COLO668 (cell line): ENCODE results near the gene RENBP.

ENCODE experiments used
- DNase-seq: peaks from one replicate; lab custom pipeline; 2025; ENCODE audit not compliant: unreplicated experiment; lab: John Stamatoyannopoulos, UW

Gene RENBP

DNA sequence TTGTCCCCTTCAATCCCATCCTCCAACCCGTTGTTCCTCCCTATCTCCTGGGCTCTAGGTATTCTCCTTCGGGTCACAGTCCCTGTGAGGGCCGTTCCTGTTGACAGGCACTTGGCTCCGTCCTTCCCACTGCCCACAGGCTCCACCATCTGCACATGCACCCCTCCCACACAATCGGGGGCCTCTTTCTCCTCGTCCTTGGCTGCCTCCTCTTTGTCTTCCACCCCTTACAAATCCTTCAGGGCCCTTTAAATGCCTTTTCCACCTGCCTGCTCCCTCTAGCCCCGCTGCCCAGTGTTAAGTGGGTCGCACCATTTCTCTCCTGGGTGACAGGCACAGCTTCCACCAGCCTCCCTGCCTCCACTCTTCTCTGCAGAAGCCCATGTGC, 42.7 kb downstream of the RENBP start:
- no peak for DNase-seq

DNA sequence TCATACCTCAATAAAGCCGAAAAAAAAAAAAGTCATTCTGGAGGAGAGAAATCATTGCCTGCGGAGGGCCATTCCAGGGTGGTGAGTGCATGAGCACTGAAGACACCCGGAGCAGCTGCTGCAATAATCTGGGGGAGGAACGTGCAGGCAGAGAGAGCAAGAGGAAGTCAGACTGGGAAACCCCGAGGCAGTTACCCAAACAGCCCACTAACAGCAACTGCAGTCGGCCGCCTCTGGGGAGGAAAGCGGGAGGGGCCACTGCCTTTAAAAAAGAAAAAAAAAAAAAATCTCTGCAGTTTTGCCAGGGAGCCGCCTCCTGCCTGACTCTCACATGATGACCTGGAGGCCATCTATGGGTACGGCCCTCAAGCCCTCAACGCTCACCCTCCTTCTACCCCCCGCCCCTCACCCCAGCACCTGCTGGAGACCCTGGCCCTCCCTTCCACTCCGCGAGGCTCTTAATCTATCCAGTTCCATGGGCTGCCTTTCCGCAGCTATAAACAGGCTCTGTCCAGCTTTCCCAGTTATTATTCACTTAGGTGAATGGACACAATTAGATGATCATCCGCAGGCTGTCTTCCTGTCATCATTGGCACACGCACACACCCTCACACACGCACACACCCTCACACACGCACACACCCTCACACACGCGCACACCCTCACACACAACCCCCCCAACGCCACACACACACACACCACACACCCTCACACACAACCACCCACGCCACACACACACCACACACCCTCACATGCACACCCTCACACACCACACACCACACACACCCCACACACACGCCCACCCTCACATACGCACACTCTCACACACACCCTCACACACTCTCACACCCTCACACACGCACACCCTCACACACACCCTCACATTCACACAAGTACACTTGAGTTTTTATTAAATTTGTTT, 43.4 kb downstream of the RENBP start:
- DNase-seq, result peak; percentile 35

DNA sequence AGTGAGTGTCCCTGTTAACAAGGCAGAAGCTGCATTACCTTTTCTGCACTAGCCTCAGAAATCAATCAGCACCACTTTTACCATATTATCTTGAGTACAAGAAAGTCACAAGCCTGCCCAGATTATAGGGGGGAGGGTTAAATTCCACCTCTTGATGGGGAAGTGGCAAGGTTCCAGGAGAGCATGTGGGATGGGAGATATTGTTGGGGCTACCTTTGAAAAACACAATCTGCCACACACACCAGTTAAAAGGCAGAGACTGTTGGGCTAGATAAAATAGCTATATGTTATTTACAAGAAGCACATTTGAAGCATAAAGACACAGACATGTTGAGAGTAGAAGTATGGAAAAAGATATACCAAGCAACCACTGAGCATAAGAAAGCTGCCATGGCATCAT, 46.5 kb downstream of the RENBP start:
- no peak for DNase-seq

GRCh38 chrX:153889123-153889522, 55.3 kb downstream of the RENBP start:
- DNase-seq, result no peak

- no peak for DNase-seq
Measured at GRCh38 chrX:153888344-153888743, 56.1 kb downstream of the RENBP start.

GRCh38 chrX:153887385-153887784, 57.1 kb downstream of the RENBP start:
- DNase-seq, result no peak

DNA sequence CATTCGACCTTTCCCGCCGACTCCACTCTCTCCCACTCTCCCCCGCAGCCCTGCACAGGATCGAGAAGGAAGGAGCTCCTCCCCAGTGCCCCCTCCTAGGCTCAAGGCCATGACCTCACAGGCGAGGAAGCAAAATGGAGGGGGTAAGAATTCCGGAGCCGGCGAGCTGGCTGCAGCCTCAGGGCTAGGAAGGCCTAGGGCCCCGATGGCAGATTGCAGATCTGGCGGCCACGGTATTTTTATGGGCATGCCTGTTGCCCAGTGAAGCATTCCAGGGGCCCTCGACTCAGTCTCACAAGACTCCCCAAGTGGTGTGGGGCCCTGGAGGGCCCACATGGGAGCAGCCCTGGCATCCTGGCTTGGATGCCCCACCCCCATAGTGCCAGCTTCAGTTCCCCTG, 57.5 kb downstream of the RENBP start:
- DNase-seq, result no peak

- peak; percentile 50 for DNase-seq
Measured at GRCh38 chrX:153885968-153886903, 58.2 kb downstream of the RENBP start, which contains the start of gene L1CAM. L1CAM (minus strand) TSS chrX:153886173; CDS start chrX:153875836, 10,337 bp downstream.
